NB4 (cell line): ENCODE measurements around the gene CRYBB3.
"Not testable (repeated sequence)": the region's sequence is repeated elsewhere in the genome, so short reads cannot be mapped to it uniquely, and the experiment has no call there.

Source experiments
- DNase-seq: peaks from one replicate; pipeline ENCODE4 v3.0.0; 2010; ENCODE audit warnings: low read depth
- H3K4me3 ChIP-seq: one replicate; pipeline ENCODE4 v1.5.1; 2011; ENCODE audit warnings: mild to moderate bottlenecking, low read depth, low read length, moderate library complexity
- MYC ChIP-seq: IDR thresholded peaks from 2 replicates; pipeline ENCODE4 v1.6.1; 2011; ENCODE audit warnings: low read depth, low read length
- POLR2A ChIP-seq: IDR thresholded peaks from 2 replicates; pipeline ENCODE4 v1.6.1; 2011; ENCODE audit warnings: mild to moderate bottlenecking; ENCODE audit not compliant: insufficient read length; ENCODE audit errors: extremely low read depth
- TF ChIP-seq, protein P1 (sequence below): IDR thresholded peaks from one replicate; pipeline ENCODE4 v1.5.1; 2012; ENCODE audit warnings: low read depth, low read length
- TF ChIP-seq, protein P2 (sequence below): IDR thresholded peaks from 2 replicates; pipeline ENCODE4 v1.6.1; 2011; ENCODE audit warnings: low read depth, low read length

Gene CRYBB3

DNA sequence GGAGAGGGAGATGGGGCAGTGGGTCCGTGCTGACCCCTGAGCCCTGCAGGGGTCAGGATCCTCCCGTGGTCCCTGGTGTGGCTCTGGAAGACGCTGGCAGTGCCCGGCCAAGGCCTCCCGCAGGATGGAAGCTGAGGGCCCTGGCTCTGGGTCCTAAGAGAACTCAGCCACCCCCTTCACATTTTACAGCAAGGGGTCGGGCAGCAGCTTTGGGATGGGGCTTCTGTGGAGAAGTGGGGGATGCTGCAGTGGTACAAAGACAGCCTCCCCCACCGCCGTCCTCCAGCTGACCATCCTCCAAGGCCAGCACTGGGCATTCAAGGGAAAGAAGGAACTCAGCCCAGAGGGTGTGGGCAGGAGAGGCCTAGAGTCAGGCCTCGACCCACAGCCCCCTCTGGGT lies 21.8 kb upstream of the CRYBB3 start:
- no peak for DNase-seq
- no peak overlapping the region for H3K4me3 ChIP-seq
- TF ChIP-seq, protein P1, sequence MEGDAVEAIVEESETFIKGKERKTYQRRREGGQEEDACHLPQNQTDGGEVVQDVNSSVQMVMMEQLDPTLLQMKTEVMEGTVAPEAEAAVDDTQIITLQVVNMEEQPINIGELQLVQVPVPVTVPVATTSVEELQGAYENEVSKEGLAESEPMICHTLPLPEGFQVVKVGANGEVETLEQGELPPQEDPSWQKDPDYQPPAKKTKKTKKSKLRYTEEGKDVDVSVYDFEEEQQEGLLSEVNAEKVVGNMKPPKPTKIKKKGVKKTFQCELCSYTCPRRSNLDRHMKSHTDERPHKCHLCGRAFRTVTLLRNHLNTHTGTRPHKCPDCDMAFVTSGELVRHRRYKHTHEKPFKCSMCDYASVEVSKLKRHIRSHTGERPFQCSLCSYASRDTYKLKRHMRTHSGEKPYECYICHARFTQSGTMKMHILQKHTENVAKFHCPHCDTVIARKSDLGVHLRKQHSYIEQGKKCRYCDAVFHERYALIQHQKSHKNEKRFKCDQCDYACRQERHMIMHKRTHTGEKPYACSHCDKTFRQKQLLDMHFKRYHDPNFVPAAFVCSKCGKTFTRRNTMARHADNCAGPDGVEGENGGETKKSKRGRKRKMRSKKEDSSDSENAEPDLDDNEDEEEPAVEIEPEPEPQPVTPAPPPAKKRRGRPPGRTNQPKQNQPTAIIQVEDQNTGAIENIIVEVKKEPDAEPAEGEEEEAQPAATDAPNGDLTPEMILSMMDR, result no peak
- TF ChIP-seq, protein P2, sequence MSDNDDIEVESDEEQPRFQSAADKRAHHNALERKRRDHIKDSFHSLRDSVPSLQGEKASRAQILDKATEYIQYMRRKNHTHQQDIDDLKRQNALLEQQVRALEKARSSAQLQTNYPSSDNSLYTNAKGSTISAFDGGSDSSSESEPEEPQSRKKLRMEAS, result no peak
- TF ChIP-seq POLR2A (no peak), MYC (no peak)

DNA sequence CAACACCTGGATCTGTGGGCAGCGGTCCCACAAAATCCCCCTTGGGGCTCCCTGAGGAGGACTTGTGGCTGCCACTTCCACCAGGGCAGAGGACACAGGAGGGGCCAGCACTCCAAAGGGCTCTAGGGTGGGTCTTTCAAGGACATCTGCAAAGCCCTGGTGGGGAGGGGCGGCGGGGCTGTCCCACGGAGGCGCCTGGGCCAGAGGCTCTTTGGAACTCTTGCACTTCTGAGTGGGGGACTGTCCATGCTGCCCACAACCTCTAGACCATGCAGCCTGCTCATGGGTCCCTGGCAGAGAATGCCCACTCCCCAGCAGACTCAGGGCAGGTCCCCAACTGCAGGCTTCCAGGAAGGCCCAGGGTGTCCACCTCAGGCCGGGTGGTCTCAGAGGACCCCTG lies 21.3 kb upstream of the CRYBB3 start:
- DNase-seq, H3K4me3 ChIP-seq: not testable (repeated sequence)

DNA sequence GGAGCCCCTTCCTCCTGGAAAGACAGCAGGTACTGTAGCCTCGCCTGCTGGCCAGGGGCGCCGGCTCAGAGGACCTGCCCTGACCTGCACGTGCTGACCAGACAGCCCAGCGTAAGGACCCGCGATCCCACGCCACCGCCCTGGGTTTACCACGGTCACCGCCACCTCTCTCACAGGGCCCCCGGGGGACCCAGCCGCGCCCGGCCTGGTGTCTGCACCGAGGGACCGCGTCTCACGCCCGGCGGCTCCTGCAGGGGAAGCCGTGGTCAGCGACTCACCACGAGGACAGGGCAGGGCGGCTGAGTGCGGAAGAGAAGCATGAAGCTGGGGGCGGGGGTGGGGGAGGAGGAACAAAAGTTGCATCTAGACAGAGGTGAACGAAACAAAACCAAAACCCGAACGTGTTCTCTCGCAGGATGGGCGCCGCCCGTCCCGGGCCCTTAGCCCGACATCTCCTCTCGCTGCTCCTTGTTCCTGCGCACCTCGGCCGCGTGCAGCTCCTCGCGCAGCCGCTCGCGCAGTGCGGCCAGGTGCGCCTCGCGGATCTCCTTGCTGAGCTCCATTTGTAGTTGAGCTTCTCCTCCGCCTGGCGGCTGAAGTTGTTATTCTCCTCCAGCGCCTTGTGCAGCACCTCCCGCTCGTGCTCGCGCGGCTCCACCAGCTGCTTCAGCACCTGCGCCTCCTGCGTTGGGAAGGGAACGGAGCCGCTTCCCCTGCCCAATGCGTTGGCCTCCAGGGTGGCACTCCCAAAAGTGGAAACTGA lies 20.6 kb upstream of the CRYBB3 start:
- peak; percentile 14 for DNase-seq
- not testable (repeated sequence) for H3K4me3 ChIP-seq

DNA sequence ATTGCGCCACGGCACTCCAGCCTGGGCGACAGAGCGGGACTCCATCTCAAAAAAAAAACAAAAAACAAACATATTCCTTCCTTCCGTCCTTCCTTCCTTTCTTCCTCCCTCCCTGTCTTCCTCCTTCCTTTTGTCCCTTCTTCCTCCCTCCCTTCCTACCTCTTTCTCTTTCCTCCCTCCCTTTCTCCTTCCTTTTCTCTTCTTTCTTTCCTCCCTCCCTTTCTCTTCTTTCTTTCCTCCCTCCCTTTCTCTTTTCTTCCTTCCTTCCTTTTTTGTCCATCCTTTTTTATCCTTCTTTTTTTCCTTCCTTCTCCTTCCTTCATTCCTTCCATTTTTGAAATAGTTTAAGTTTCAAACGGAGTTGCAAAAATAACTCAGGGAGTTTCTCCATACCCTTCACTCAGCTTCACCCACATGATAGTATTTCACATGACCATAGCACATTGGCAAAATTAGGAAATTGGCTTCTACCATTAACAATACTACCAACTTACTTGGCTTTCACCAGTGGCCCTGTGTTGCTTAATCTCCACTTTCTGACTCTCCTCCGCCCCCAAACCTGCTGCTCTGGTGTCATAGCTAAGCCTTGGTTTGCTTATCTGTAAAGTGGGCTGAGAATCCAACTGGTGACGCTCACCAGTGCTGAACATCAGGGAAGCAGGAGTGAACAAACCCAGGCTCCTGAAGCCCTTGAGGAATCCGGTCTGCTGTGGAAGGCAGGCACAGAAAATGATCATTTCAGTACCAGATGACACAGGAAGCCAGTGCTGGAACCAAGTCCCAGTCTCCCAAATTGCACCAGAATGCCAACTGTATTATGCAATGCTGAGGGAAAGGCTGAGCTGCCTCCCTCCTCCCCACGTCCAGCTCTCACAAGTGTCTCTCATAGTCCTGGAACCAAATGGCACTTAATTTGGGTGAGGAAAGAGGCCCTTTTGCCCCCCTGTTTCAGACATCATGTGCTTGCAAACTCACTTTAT lies 17.2 kb upstream of the CRYBB3 start:
- TF ChIP-seq POLR2A, result no peak
- no peak for TF ChIP-seq MYC
- TF ChIP-seq, protein P1, result no peak
- TF ChIP-seq, protein P2, result no peak
- no peak for DNase-seq
- H3K4me3 ChIP-seq, result no peak overlapping the region

DNA sequence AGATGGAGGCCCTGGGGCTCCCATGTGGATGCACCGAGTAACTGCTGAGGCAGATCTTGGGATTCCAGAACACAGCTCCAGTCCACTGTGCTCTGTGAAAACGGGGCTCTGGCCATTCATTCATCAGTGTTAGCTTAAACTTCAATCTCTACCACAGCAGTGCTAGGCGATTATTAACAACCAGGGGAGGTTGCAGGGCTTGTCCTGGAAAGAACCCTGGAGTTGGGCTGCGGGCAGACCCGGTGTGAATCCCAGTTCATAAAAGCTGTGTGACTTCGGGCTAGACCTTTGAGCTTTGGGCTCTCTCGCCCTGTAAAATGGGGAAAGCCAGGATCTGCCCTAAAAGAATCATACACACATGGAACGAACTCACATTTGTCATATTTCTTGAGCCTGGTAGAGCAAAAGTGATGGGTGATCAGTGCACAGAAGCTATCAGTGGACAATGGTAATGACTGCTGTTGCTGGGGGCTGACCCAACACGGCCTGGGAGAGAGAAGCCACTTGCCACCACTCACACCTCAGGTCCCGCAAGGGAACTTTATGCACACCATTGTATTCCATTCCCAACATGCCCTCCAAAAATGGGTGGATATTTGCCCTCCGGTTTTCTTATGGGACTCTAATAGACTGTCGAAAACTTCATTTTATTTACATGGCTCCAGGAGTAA lies 15.6 kb upstream of the CRYBB3 start:
- no peak for DNase-seq
- H3K4me3 ChIP-seq, result no peak overlapping the region
- TF ChIP-seq, protein P1, result no peak
- TF ChIP-seq, protein P2, result no peak
- no peak for TF ChIP-seq MYC
- no peak for TF ChIP-seq POLR2A

DNA sequence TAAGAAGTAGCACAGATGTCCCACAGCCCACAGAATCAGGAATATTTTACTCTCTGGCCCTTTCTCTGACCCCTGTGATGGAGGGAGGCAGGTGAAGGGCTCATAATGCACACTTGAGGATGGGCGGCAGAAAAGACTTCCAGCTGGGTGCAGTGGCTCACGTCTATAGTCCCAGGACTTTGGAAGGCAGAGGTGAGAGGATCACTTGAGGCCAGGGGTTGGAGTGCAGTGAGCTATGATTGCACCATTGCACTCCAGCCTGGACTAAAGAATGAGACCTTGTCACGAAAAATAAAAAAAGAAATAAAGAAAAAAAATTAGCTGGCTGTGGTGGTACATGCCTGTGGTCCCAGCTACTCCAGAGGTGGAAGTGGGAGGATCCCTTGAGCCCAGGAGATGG lies 13.5 kb upstream of the CRYBB3 start:
- TF ChIP-seq, protein P2, result no peak
- TF ChIP-seq MYC, result no peak
- TF ChIP-seq, protein P1, result no peak
- no peak for DNase-seq
- no peak overlapping the region for H3K4me3 ChIP-seq
